ENCODE results near the gene ZNF804A.
"Not testable (repeated sequence)": the region's sequence is repeated elsewhere in the genome, so short reads cannot be mapped to it uniquely, and the experiment has no call there.

ZNF804A gene

DNA sequence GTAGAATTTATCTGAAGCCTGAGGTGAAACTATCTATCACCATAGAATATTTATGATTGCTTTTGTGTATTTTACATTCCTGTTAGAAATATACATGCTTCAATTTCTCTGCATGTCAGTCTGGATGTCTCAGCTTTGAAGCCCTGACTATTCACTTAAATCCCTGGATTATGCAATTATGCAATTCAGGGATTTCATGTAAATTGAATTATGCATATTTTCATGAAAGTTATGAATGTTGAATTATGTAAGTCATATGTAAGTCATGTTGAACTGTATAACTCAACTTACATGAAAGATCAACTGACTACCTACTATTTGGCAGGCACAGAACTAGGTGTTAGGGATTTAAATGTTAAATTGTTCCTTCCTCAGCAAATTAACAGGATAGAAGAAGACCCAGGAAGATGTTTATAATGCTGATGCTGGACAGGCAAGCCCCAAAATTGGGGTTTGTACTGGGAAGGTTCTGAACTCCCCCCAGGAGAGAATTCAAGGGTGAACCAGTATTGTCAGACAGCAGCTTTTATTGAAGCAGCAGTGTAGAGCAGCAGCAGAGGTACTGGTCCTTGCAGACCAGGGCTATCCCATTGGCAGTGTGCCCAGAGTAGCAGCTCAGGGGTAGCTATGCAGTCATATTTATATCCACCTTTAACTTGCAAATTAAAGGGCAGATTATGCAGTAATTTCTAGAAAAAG lies 236.5 kb downstream of the ZNF804A start:
- DNase-seq (ENCODE audit: low read depth): no peak

DNA sequence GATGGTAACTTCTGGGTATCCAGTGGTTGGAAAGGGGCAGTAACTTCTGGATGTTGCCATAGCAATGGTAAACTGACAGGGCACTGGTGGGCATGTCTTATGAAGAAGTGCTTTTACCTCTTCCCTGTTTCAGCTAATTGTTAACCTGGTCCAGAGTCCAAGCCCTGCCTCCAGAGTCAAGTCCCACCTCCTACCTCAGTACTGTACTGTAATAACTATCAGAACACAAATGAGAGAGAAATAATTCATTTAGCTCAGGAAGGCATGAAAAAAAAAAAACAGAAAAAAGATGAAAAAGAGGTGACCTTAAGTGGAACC lies 237.0 kb downstream of the ZNF804A start:
- no peak for DNase-seq (ENCODE audit: low read depth)

- no peak for DNase-seq (ENCODE audit: low read depth)
Observed at GRCh38 chr2:184847331-184847730, 249.0 kb downstream of the ZNF804A start.

DNA sequence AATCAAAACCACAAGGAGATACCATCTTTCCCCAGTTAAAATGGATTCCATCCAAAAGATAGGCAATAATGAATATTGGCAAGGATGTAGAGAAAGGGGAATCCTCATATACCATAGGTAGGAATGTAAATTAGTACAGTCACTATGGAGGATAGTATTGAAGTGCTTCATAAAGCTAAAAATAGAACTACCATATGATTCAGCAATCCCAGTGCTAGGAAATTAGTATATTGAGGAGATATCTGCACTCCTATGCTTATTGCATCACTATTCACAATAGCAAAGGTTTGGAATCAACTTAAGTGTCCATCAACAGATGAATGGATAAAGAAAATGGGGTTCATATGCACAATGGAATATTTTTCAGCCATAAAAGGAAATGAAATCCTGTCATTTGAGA lies 251.2 kb downstream of the ZNF804A start:
- no peak for DNase-seq (ENCODE audit: low read depth)

DNA sequence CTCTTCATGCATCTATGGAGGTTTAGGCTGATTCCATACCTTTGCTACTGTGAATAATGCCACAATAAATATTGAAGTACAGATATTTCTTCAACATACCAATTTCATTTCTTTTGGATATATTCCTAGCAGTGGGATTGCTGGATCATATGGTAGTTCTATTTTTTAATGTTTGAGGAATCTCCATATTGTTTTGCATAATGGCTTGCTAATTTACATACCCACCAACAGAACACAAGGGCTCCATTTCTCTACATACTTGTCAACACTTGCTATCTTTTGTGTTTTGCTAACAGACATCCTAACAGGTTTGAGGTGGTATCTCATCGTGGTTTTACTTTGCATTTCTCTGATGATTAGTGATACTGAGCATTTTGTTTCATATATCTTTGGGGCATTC lies 253.2 kb downstream of the ZNF804A start:
- no peak for DNase-seq (ENCODE audit: low read depth)

- no peak for DNase-seq (ENCODE audit: low read depth)
Observed at GRCh38 chr2:184859187-184859586, 260.9 kb downstream of the ZNF804A start.

- DNase-seq (ENCODE audit: low read depth): no peak
Observed at GRCh38 chr2:184860744-184861143, 262.4 kb downstream of the ZNF804A start.

GRCh38 chr2:184875212-184875611 lies 276.9 kb downstream of the ZNF804A start:
- DNase-seq (ENCODE audit: low read depth): no peak

GRCh38 chr2:184875911-184876310 lies 277.6 kb downstream of the ZNF804A start:
- no peak for DNase-seq (ENCODE audit: low read depth)

DNA sequence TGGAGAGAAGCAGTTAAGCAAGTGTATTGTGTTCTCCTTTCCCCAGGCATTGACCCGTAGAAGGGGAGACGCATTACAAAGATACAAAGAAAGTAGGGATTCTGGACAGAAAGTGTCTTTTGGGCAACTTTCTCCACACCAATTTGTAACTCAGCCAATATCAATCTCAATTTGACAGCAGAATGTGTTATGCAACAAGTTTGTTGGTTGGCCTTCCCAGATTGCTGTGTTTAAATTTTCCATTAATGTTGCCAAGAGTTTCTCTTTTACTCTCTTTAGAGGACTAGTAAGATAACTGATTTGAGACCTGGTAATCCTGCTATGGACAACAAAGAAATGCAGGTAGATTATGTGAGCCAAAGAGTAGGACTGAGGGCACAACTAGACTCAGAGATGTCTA lies 279.6 kb downstream of the ZNF804A start:
- no peak for DNase-seq (ENCODE audit: low read depth)

GRCh38 chr2:184879671-184880070 lies 281.3 kb downstream of the ZNF804A start:
- no peak for DNase-seq (ENCODE audit: low read depth)

DNA sequence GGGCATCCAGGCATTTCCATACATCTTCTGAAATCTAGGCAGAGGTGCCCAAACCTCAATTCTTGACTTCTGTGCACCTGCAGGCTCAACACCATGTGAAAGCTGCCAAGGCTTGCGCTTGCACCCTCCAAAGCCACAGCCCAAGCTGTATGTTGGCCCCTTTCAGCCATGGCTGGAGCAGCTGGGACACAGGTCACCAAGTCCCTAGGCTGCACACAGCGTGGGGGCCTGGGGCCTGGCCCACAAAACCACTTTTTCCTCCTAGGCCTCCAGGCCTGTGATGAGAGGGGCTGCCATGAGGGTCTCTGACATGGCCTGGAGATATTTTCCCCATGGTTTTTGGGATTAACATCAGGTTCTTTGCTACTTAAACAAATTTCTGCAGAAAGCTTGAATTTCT lies 288.3 kb downstream of the ZNF804A start:
- not testable (repeated sequence) for DNase-seq (ENCODE audit: low read depth)

DNA sequence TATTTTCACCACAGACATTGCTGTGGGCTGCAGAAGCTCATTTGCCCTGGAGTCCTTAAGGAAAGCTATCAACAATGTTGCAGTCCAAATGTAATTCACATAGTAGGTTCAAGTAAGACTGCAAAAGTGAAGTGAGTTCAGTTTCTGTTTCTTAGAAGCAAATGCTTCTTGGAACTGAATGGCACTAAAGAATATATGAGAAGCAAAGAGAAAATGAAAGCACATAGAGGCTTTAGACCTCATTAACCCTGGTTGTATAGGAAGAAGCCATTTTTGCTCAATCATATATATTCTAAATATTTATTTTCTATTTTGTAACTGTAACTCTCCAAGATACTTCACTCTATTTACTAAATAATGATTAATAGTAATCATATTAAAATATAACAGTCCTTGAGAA lies 292.0 kb downstream of the ZNF804A start:
- no peak for DNase-seq (ENCODE audit: low read depth)

GRCh38 chr2:184904991-184905390 lies 306.7 kb downstream of the ZNF804A start:
- DNase-seq (ENCODE audit: low read depth): no peak

- no peak for DNase-seq (ENCODE audit: low read depth)
Observed at GRCh38 chr2:184906160-184906559, 307.8 kb downstream of the ZNF804A start.

DNA sequence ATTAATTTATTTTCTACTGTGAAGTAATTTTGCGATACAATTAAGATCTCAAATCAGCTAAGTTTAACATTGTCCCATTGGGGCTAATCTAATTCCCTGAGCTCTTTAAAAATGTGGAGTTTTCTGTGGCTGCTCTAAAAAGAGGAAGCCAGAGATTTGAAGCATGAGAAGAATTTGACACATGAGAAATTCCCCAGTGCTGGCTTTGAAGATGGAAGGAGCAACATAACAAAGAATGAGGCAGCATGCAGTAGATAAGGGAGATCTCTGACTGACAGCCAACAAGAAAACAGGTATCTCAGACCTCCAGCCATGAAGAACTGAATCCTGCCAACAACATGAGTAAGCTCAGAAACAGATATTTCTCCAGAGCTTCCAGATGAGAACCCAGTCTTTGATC lies 308.4 kb downstream of the ZNF804A start:
- DNase-seq (ENCODE audit: low read depth): no peak

GRCh38 chr2:184908966-184909365 lies 310.6 kb downstream of the ZNF804A start:
- no peak for DNase-seq (ENCODE audit: low read depth)

- no peak for DNase-seq (ENCODE audit: low read depth)
Observed at GRCh38 chr2:184920451-184920965, 322.2 kb downstream of the ZNF804A start.

DNA sequence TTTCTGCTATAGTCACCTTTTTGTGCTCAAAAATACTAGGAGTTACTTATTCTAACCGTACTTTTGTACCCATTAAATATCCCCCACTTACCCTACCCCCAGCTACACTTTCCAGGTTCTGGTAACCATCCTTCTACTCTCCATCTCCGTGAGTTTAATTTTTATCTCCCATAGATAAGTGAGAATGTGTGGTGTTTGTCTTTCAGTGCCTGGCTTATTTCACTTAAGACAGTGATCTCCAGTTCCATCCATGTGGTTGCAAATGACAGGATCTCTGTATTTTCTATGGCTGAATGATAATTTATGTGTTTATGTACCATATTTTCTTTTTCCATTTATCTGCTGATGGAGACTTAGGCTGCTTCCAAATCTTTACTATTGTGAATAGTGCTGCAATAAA lies 323.3 kb downstream of the ZNF804A start:
- no peak for DNase-seq (ENCODE audit: low read depth)

- DNase-seq (ENCODE audit: low read depth): no peak
Observed at GRCh38 chr2:184923751-184924150, 325.4 kb downstream of the ZNF804A start.

DNA sequence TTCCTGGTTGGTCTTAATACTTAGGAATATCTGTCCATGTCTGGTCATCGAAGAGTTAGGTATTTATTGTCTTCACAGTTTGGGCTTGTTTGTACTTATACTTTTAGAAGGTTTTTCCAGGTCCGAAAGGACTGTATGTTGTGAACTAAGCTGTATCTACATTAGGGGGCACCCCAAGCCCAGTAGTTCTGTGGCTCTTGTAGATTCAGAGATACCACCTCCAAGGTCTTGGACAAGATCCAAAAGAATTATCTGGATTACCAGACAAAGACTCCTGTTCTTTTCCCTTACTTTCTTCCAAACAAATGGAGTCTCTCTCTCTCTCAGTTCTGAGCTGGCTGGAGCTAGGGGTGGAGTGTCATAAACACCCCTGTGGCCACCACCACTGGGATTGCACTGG lies 328.7 kb downstream of the ZNF804A start:
- no peak for DNase-seq (ENCODE audit: low read depth)

DNA sequence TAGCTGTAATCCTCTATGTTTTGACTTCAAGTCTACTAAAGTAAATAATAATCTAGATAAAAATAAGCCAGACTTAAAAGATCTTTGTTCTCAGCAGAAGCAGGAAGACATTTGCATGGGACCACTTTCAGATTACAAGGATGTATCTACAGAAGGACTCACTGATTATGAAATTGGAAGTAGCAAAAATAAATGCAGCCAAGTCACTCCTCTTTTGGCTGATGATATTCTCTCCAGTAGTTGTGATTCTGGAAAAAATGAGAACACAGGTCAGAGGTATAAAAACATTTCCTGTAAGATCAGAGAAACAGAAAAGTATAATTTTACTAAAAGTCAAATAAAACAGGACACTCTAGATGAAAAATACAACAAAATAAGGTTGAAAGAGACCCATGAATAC lies 338.4 kb downstream of the ZNF804A start:
- DNase-seq (ENCODE audit: low read depth): no peak

DNA sequence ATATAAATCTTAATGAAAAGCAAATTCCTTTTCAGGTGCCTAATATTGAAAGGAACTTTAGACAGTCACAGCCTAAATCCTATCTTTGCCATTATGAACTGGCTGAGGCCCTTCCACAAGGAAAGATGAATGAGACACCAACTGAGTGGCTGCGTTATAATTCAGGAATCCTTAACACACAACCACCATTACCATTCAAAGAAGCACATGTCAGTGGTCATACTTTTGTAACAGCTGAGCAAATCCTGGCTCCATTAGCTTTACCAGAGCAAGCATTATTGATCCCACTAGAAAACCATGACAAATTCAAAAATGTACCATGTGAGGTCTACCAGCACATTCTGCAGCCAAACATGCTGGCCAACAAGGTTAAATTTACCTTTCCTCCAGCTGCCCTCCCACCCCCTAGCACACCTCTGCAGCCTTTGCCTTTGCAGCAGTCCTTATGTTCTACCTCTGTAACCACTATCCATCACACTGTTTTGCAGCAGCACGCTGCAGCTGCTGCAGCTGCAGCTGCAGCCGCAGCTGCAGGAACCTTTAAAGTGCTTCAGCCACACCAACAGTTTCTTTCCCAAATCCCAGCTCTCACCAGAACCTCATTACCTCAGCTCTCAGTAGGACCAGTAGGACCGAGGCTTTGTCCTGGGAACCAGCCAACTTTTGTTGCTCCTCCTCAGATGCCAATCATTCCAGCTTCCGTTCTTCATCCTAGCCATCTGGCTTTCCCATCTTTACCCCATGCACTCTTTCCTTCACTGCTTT lies 340.1 kb downstream of the ZNF804A start:
- DNase-seq (ENCODE audit: low read depth): no peak

DNA sequence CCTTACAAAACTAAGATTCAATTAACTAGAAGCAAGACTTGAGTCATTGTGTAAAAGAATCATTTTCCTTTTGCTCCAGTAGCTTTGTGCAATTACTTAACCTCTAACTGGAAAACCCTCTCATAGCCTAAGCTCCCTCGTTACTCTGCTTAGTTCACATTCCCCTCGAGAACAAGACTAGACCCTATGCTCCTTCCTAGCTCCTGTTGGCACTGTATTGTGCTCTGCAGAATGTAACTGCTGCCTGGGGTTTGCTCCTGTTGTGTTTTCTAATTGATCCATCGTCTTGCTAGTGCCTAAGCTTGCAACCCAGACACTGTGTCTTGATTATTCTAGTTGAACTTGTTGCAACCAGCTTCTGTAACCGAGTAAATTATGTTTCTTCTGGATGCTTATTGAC lies 347.0 kb downstream of the ZNF804A start:
- no peak for DNase-seq (ENCODE audit: low read depth)
